HG03108 (cell line): Measurements from ENCODE around the gene RELA.
"Not testable (repeated sequence)": the region's sequence is repeated elsewhere in the genome, so short reads cannot be mapped to it uniquely, and the experiment has no call there.

Source experiments
- ATAC-seq: cut with Tn5 transposase; IDR thresholded peaks from one replicate; pipeline ENCODE4 v1.9.1; 2021; ENCODE audit warnings: moderate library complexity; ENCODE audit not compliant: unreplicated experiment

RELA gene

GRCh38 chr11:65662799-65663638 lies at the start of gene RELA:
Gene RELA (minus strand): TSS chr11:65662916. CDS start chr11:65662832, 84 bp downstream.
- peak; percentile 79 for ATAC-seq

- ATAC-seq = peak; percentile 65
Measured at GRCh38 chr11:65711785-65712632, 49.3 kb upstream of the RELA start, which contains the start of gene KAT5. Gene KAT5 (plus strand): TSS chr11:65712252. CDS start chr11:65712268, 16 bp downstream.

GRCh38 chr11:65710421-65710820 lies 47.7 kb upstream of the RELA start:
- no peak for ATAC-seq

GRCh38 chr11:65709661-65710060 lies 46.9 kb upstream of the RELA start:
- ATAC-seq = no peak

GRCh38 chr11:65708451-65708850 lies 45.7 kb upstream of the RELA start:
- no peak for ATAC-seq

- ATAC-seq = not testable (repeated sequence)
Measured at GRCh38 chr11:65707002-65707401, 44.3 kb upstream of the RELA start.

- ATAC-seq = not testable (repeated sequence)
Measured at GRCh38 chr11:65706303-65706763, 43.6 kb upstream of the RELA start.

GRCh38 chr11:65703846-65704245 lies 41.1 kb upstream of the RELA start:
- ATAC-seq = no peak

GRCh38 chr11:65701686-65702085 lies 39.0 kb upstream of the RELA start:
- ATAC-seq = no peak

- ATAC-seq = no peak
Measured at GRCh38 chr11:65700399-65700798, 37.7 kb upstream of the RELA start.

GRCh38 chr11:65699306-65699705 lies 36.6 kb upstream of the RELA start:
- no peak for ATAC-seq

GRCh38 chr11:65698205-65698604 lies 35.5 kb upstream of the RELA start:
- no peak for ATAC-seq

- ATAC-seq = no peak
Measured at GRCh38 chr11:65696802-65697552, 34.3 kb upstream of the RELA start.

- no peak for ATAC-seq
Measured at GRCh38 chr11:65695459-65696241, 32.9 kb upstream of the RELA start.

- ATAC-seq = no peak
Measured at GRCh38 chr11:65692367-65692766, 29.7 kb upstream of the RELA start.

GRCh38 chr11:65691847-65692246 lies 29.1 kb upstream of the RELA start:
- ATAC-seq = not testable (repeated sequence)

- ATAC-seq = no peak
Measured at GRCh38 chr11:65685981-65686380, 23.3 kb upstream of the RELA start.

- ATAC-seq = not testable (repeated sequence)
Measured at GRCh38 chr11:65683480-65683879, 20.8 kb upstream of the RELA start.

GRCh38 chr11:65680192-65680743 lies 17.6 kb upstream of the RELA start:
- ATAC-seq = no peak

GRCh38 chr11:65672982-65673381 lies 10.3 kb upstream of the RELA start:
- no peak for ATAC-seq
